Tibial nerve (tissue), 3 donors: ENCODE measurements around the gene UGGT2.

Experiments used
- CTCF ChIP-seq, 5 experiments: fragments of 200-600 bp in 3 of 5; fragments of 450-650 bp in 2 of 5; sonication (generic) in 3 of 5; IDR thresholded peaks; one replicate each; pipeline ENCODE4 v1.5.1; 2016 to 2019; ENCODE audit warnings: antibody characterized with exemption in 5 of 5, mild to moderate bottlenecking in 3 of 5, moderate library complexity in 2 of 5
- POLR2A ChIP-seq, 2 donors: fragments of 450-650 bp; IDR thresholded peaks; one replicate each; pipeline ENCODE4 v1.6.1; 2017; ENCODE audit warnings: antibody characterized with exemption in 2 of 2, mild to moderate bottlenecking in 2 of 2, moderate library complexity in 2 of 2

DNA sequence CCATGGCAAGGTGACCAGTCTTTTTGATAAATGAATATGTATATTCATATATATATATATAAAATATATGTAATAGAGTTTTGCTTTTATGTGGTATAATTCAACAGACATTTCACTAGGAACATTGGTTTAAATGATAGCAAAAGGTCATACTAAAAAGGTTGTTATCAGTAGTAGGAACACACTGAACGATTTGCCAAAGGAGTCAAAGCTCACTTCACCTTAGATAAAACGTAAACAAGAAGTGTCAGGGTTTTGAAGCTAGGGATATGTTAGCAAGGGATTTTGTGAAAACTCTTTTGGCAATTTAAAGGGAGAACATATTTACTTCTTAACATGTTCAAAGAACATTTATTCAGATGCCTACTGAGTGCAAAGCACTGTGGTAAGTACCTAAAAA, 28.7 kb upstream of the UGGT2 start:
- TF ChIP-seq CTCF (IDR thresholded peaks at IDR 0.05), result no peak
- no peak for TF ChIP-seq POLR2A (IDR thresholded peaks at IDR 0.05)
